ENCODE data around the gene FAM50B. TPM values are rescaled to one million over a fixed set of nuclear protein-coding genes. Genes with fewer than 3 reads are reported as not detected.
A peak's percentile ranks its signal among the peaks of the same experiment; 100 is the strongest.

The FAM50B gene
- total and polyA plus RNA-seq, 2 of the 13 experiments (the other 11 are each of a cell fraction or from before 2014, with no cell fraction given): 0.05 TPM; not detected in 1

- TF ChIP-seq MEF2D (CRISPR knock-in tag; IDR thresholded peaks at IDR 0.05): peak; percentile 77; the same call in 1 of the 2 replicates
- TF ChIP-seq TFDP1 (CRISPR knock-in tag; IDR thresholded peaks at IDR 0.05; ENCODE audit: borderline replicate concordance): peak; percentile 27; the same call in 1 of the 2 replicates
- TF ChIP-seq NCOA2 (CRISPR knock-in tag; IDR thresholded peaks at IDR 0.05): peak; percentile 90
- TF ChIP-seq ARID2 (CRISPR knock-in tag; IDR thresholded peaks at IDR 0.05; ENCODE audit: borderline replicate concordance): peak; percentile 20; the same call in 1 of the 2 replicates
- TF ChIP-seq ZNF605 (CRISPR knock-in tag; IDR thresholded peaks at IDR 0.05): peak; percentile 89
- TF ChIP-seq, protein P1, sequence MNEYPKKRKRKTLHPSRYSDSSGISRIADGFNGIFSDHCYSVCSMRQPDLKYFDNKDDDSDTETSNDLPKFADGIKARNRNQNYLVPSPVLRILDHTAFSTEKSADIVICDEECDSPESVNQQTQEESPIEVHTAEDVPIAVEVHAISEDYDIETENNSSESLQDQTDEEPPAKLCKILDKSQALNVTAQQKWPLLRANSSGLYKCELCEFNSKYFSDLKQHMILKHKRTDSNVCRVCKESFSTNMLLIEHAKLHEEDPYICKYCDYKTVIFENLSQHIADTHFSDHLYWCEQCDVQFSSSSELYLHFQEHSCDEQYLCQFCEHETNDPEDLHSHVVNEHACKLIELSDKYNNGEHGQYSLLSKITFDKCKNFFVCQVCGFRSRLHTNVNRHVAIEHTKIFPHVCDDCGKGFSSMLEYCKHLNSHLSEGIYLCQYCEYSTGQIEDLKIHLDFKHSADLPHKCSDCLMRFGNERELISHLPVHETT (CRISPR knock-in tag; conservative IDR thresholded peaks at IDR 0.05): no peak; the same call in 1 of the 2 replicates
- peak; percentile 45 for TF ChIP-seq ZEB1 (IDR thresholded peaks at IDR 0.05; ENCODE audit: insufficient replicate concordance, low read depth)
- no peak for TF ChIP-seq ZNF232 (CRISPR knock-in tag; IDR thresholded peaks at IDR 0.05; ENCODE audit: borderline replicate concordance)
- peak; percentile 66; the same call in 1 of the 2 replicates for TF ChIP-seq NR2F2 (IDR thresholded peaks at IDR 0.05; ENCODE audit: borderline replicate concordance, low read depth)
- no peak for TF ChIP-seq RAD51 (IDR thresholded peaks at IDR 0.05; ENCODE audit: borderline replicate concordance)
- TF ChIP-seq, protein P2, sequence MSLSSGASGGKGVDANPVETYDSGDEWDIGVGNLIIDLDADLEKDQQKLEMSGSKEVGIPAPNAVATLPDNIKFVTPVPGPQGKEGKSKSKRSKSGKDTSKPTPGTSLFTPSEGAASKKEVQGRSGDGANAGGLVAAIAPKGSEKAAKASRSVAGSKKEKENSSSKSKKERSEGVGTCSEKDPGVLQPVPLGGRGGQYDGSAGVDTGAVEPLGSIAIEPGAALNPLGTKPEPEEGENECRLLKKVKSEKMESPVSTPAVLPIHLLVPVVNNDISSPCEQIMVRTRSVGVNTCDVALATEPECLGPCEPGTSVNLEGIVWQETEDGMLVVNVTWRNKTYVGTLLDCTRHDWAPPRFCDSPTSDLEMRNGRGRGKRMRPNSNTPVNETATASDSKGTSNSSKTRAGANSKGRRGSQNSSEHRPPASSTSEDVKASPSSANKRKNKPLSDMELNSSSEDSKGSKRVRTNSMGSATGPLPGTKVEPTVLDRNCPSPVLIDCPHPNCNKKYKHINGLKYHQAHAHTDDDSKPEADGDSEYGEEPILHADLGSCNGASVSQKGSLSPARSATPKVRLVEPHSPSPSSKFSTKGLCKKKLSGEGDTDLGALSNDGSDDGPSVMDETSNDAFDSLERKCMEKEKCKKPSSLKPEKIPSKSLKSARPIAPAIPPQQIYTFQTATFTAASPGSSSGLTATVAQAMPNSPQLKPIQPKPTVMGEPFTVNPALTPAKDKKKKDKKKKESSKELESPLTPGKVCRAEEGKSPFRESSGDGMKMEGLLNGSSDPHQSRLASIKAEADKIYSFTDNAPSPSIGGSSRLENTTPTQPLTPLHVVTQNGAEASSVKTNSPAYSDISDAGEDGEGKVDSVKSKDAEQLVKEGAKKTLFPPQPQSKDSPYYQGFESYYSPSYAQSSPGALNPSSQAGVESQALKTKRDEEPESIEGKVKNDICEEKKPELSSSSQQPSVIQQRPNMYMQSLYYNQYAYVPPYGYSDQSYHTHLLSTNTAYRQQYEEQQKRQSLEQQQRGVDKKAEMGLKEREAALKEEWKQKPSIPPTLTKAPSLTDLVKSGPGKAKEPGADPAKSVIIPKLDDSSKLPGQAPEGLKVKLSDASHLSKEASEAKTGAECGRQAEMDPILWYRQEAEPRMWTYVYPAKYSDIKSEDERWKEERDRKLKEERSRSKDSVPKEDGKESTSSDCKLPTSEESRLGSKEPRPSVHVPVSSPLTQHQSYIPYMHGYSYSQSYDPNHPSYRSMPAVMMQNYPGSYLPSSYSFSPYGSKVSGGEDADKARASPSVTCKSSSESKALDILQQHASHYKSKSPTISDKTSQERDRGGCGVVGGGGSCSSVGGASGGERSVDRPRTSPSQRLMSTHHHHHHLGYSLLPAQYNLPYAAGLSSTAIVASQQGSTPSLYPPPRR (CRISPR knock-in tag; IDR thresholded peaks at IDR 0.05; ENCODE audit: borderline replicate concordance): peak; percentile 72; the same call in 1 of the 2 replicates
- peak; percentile 2; the same call in 1 of the 2 replicates for TF ChIP-seq GATAD1 (CRISPR knock-in tag; IDR thresholded peaks at IDR 0.05)
- TF ChIP-seq FIP1L1 (IDR thresholded peaks at IDR 0.05; ENCODE audit: borderline replicate concordance, insufficient read depth, low read depth, low read length): 0 out of 2 replicates have a peak, but pooled peaks have one; percentile 44
- TF ChIP-seq ERF (CRISPR knock-in tag; IDR thresholded peaks at IDR 0.05): peak; percentile 88
- no peak for TF ChIP-seq ZNF747 (CRISPR knock-in tag; IDR thresholded peaks at IDR 0.05; ENCODE audit: borderline replicate concordance)
- no peak for TF ChIP-seq SATB2 (CRISPR knock-in tag; IDR thresholded peaks at IDR 0.05)
- TF ChIP-seq, protein P3, sequence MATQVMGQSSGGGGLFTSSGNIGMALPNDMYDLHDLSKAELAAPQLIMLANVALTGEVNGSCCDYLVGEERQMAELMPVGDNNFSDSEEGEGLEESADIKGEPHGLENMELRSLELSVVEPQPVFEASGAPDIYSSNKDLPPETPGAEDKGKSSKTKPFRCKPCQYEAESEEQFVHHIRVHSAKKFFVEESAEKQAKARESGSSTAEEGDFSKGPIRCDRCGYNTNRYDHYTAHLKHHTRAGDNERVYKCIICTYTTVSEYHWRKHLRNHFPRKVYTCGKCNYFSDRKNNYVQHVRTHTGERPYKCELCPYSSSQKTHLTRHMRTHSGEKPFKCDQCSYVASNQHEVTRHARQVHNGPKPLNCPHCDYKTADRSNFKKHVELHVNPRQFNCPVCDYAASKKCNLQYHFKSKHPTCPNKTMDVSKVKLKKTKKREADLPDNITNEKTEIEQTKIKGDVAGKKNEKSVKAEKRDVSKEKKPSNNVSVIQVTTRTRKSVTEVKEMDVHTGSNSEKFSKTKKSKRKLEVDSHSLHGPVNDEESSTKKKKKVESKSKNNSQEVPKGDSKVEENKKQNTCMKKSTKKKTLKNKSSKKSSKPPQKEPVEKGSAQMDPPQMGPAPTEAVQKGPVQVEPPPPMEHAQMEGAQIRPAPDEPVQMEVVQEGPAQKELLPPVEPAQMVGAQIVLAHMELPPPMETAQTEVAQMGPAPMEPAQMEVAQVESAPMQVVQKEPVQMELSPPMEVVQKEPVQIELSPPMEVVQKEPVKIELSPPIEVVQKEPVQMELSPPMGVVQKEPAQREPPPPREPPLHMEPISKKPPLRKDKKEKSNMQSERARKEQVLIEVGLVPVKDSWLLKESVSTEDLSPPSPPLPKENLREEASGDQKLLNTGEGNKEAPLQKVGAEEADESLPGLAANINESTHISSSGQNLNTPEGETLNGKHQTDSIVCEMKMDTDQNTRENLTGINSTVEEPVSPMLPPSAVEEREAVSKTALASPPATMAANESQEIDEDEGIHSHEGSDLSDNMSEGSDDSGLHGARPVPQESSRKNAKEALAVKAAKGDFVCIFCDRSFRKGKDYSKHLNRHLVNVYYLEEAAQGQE (IDR thresholded peaks at IDR 0.05; ENCODE audit: borderline replicate concordance in 1 of 2, low read depth in 1 of 2, low read length in 2 of 2): no peak; a peak in 1 of 4 replicates
These were observed 20.7 kb downstream of the FAM50B start (continued) for GRCh38 chr6:3869632-3870527.

Measured in HepG2 (cell line).